Measurements from ENCODE around the gene ABTB1.

The ABTB1 gene

GRCh38 chr3:127707851-127708411 lies 35.2 kb downstream of the ABTB1 start:
- DNase-seq = no peak

DNA sequence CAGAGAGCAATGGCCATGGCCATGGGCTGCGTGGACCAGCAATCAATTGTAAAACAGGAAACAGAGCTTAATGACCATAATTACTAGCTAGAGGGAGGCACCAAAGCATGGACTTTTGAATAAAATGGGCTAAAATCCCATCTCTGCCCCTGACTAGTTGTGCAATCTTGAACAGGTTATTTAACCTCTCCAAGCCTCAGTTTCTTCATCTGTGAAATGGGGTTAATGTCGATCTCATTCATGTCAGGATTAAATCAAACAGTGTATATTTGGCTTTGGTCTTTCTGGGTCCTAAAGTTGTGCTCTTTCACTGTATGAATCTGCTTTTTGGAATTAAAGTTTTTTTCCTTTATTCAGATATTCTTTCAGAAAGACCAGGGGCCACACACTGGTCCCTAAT lies 36.1 kb downstream of the ABTB1 start:
- DNase-seq = no peak

GRCh38 chr3:127709320-127710060 lies 36.7 kb downstream of the ABTB1 start:
- DNase-seq = no peak

DNA sequence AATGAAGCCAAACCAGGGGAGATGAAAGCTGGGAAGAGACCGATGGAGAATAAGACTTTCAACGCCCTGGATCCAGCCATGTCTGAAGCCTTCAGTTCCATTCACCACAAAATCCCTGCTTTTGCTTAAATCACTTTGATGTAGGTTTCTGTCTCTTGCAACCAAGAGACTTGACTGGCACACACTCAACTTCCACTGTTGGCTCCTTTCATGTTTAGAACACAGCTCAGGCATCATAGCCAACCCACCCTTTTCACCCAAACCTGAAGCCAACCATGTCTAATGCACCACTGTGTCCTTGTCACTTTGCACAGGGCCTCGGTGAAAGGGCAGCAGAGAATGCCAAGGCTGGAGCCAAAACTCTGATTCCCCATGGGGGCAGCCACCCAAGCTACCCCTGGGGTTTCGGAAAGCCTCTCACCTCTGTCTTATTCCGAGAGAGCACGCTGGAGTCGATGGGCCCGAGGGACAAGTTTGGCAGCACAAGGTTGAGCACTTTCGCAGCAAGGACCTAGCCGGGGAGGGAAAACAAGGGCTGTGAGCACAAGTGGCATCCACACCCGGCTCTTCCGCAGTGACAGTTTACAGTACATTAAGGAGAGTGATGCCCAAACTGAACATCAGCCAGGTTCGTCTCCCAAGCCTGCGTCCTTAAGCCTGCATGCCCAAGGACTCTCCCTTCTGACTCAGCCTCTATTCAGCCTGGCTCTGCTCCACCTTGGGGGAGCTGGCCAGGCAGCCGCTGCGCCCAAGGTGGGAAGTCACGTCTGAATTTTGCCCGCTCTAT lies 37.6 kb downstream of the ABTB1 start:
- no peak for DNase-seq

- no peak for DNase-seq
Observed at GRCh38 chr3:127711021-127711695, 38.4 kb downstream of the ABTB1 start.

DNA sequence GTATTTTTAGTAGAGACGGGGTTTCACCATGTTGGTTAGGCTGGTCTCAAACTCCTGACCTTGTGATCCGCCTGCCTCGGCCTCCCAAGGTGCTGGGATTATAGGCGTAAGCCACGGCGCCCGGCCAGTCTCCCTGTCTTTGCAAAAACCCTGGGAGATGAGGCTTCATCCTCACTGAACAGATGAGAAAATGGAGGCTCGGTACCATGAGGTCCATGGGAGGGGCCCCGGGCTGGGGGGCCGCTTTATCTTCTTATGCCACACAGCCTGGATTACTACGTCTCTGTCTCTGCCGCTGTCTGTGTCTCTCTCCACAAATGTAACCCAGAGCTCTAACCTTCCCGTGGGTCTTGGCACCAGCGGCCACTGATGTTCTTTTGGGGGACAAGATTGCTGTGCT lies 39.1 kb downstream of the ABTB1 start:
- DNase-seq = no peak

DNA sequence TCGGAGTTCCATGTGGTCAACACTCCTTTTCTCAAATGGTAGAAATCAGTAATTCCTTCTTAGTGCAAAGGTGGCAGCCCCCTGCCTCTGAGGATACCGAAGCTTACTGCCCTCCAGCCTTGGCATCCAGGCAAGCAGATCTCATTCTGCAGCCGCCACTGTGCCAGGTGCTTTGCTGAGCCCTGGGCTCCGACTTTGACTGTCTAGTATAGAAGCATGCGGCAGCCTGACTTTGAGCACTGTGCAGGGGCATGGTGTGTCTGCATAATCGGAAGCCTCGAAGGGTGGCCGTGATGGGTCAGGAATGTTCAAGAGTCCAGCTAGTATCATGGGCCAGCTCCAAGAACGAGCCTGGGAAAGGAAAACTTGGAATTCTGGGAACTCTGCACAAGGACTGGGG lies 39.7 kb downstream of the ABTB1 start:
- no peak for DNase-seq

GRCh38 chr3:127712881-127713771 lies 40.4 kb downstream of the ABTB1 start:
- DNase-seq = no peak

DNA sequence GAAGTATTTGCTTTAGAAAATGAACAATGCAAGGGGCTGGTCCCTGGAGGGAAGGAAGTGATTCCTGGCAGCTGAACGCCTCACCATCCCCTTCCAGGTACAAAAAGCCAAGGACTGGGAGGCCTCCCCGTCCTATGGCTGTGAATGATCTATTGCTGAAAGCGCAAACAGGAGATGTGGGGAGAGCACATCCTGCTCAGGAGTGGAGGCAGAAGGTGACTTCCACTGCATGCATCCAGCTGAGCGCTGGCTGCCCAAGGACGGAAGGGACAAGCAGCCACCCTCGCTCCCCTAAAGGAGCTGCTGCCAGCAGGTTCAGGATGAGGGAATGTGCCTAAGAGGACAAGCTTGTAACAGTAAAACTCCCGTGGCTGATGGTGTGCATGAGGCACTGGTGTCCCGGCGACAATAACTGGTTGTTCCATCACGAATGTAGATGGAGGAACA lies 41.4 kb downstream of the ABTB1 start:
- DNase-seq = no peak

DNA sequence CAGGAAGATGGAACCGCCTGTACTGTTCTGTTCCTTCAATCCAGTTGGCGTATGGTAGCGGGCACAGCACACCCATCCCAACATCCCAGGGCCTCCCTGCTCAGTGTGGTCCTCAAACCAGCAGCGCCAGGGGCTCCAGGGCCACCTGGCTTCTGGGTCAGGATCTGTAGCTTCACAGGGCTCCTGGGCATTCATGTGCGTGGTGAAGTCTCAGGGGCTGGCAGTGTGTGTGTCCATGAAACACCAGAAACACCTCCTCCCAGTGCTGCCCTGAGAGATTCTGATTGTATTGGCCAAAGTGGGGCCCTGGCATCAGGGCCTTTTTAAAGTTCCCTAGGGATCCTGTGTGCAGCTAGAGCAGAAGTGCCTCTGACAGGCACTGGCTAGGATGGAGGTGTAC lies 42.1 kb downstream of the ABTB1 start:
- no peak for DNase-seq

- no peak for DNase-seq
Observed at GRCh38 chr3:127715532-127715931, 42.8 kb downstream of the ABTB1 start.

GRCh38 chr3:127716384-127716783 lies 43.6 kb downstream of the ABTB1 start:
- DNase-seq = no peak

DNA sequence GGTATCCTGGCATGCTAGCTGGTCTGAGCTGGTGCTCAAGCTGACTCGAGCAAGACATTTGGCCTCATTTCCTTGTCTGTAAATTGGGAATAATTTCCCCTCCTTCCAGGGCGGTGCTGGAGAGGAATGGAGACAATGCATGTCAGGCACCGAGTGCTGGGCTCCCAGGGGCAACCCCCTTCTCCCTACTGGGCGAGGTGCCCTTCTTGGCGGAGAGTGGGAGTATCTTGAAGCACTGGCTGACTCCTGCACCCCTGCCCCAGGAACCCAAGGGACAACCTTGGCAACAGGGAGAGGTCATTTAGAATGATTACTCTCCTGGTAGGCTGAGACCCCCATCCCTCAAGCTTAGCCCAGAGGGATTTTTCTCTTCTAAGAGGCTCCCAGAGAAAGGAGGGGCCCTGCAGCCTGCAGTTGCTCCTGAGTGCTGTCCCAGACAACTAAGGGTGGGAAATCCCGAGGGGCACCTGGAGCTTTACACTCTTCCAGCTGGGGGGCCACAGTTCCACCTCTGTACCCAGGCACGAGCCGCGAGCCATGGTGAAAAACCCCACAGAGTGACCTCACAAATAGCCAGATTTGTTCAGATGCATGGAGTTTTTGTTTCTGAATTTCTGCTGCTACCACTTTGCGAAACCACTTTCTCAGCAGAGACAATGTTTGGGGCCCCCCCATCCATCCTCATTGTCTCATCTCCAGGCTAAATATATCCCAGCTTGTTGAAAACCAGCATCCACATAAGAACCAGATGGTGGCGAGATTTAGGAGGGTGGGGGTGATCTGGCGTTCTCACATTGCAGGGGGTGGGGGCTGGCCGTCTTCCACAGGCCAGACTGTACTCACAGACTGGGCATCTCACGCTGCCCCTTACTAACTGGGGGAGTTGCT lies 44.8 kb downstream of the ABTB1 start:
- DNase-seq = no peak

GRCh38 chr3:127718245-127718915 lies 45.6 kb downstream of the ABTB1 start:
- no peak for DNase-seq

DNA sequence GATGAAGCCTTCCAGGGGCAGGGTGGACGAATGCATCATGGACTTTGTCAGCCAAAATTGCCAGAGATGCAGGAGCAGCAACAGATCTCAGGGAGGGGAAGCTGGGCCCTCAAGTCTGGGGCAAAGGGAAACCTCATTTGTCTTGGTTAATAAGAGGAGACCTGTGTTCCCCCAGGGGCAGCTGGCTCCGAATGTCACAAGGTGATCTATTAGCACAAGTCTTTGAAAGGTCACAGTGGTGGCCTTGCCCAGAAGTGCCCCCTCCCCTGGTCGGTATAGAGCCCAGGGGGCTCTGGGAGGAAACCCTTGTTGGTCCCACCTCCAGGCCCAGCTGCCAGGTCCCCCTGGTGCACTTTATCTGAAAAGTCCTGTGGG lies 46.2 kb downstream of the ABTB1 start:
- no peak for DNase-seq

DNA sequence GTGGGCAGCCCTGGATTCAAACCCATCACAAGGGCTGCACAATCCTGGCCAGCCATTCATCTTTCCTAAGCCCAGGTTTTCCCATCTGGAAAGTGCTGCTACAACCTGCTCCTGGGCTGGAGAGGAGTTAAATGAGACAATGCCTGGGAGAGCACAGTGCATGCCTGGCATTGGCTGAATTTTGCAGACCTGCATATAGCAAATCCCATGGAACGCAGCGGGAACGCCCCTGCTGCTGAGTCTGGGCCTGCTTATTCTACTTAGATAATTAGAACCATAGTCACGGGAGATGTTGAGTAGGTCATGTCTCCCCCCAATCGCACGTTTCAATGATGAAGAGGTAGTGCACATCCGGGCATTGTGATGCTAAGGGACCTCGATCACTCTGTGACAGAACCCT lies 46.6 kb downstream of the ABTB1 start:
- DNase-seq = no peak

DNA sequence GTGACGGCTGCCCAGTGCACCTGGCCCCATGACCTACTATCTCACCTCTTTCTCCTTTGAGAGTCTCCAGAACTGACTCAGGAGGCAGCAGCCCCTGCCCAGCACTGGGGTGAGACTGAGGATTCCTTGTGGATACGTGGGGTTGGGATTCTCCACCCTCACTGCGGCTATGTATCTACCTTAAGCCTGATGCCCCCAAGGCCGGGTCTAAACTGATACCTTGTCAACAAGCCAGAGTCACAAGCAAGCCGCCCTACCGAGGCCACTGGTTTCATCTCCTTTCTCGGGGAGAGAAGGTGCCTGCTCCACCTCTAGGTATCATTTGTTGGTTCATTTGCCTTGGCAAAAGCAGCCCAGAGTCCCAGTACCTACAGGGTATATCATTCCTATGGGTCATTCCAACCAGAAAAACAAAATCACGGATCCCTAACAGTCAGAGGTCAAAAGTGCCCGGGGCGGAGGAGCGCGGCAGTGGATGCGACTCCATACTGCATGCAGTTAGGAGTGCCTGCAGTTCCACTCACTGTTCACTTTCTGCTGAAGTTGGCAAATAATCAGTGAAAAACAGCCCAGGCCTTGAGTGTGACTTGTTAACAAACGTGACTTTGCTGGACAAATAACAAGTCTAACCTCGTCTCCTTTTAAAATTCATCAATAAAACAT lies 47.5 kb downstream of the ABTB1 start:
- DNase-seq = no peak

GRCh38 chr3:127720985-127721935 lies 48.5 kb downstream of the ABTB1 start:
- DNase-seq = no peak
